NT2/D1 (cell line): Measurements from ENCODE around the gene DAAM1.

Source experiments
- DNase-seq: peaks from one replicate; pipeline ENCODE4 v3.0.0-alpha.2; 2011; ENCODE audit warnings: low read depth, low spot score
- H3K27me3 ChIP-seq: 2 replicates; pipeline ENCODE4 v1.6.0; 2011; ENCODE audit warnings: mild to moderate bottlenecking; ENCODE audit not compliant: insufficient read length, insufficient read depth
- H3K36me3 ChIP-seq: 2 replicates; pipeline ENCODE4 v1.6.1; 2011; ENCODE audit warnings: mild to moderate bottlenecking, low read length, mixed read lengths; ENCODE audit not compliant: insufficient read depth, insufficient read length
- H3K4me1 ChIP-seq: 2 replicates; pipeline ENCODE4 v1.5.1; 2011; ENCODE audit not compliant: insufficient read depth, insufficient read length
- H3K4me3 ChIP-seq: 2 replicates; pipeline ENCODE4 v1.5.1; 2011; ENCODE audit warnings: low read depth; ENCODE audit not compliant: insufficient read length
- H3K9ac ChIP-seq: 2 replicates; pipeline ENCODE4 v1.6.0; 2011; ENCODE audit warnings: low read depth; ENCODE audit not compliant: insufficient read length
- H3K9me3 ChIP-seq: 2 replicates; pipeline ENCODE4 v1.5.1; 2011; ENCODE audit warnings: mild to moderate bottlenecking, low read length; ENCODE audit not compliant: insufficient read depth
- SUZ12 ChIP-seq: IDR thresholded peaks from 2 replicates; pipeline ENCODE4 v1.6.1; 2011; ENCODE audit not compliant: insufficient read length, insufficient read depth; ENCODE audit errors: extremely low read depth
- YY1 ChIP-seq: IDR thresholded peaks from 2 replicates; pipeline ENCODE4 v1.6.1; 2011; ENCODE audit not compliant: insufficient read length, insufficient read depth
- ZNF274 ChIP-seq: IDR thresholded peaks from 2 replicates; pipeline ENCODE4 v1.6.1; 2011; ENCODE audit warnings: mild to moderate bottlenecking, low read depth, low read length

The DAAM1 gene

GRCh38 chr14:59254146-59254910 lies 65.9 kb downstream of the DAAM1 start:
- TF ChIP-seq YY1 (no peak), ZNF274 (no peak), SUZ12 (no peak)
- H3K27me3 ChIP-seq: no peaks in the 10 kb centered on the region
- H3K4me3 ChIP-seq: no peak overlapping the region
- no peaks in the 10 kb centered on the region for H3K36me3 ChIP-seq
- H3K9ac ChIP-seq: no peak overlapping the region
- H3K9me3 ChIP-seq: no peaks in the 10 kb centered on the region
- no peaks in the 10 kb centered on the region for H3K4me1 ChIP-seq
- DNase-seq: no peak

GRCh38 chr14:59254911-59255545 lies 66.6 kb downstream of the DAAM1 start:
- no peaks in the 10 kb centered on the region for H3K36me3 ChIP-seq
- DNase-seq: no peak
- no peaks in the 10 kb centered on the region for H3K27me3 ChIP-seq
- H3K4me1 ChIP-seq: no peaks in the 10 kb centered on the region
- TF ChIP-seq SUZ12: no peak
- H3K4me3 ChIP-seq: no peak overlapping the region
- H3K9ac ChIP-seq: no peak overlapping the region
- H3K9me3 ChIP-seq: no peaks in the 10 kb centered on the region

- H3K36me3 ChIP-seq: no peaks in the 10 kb centered on the region
- no peaks in the 10 kb centered on the region for H3K9me3 ChIP-seq
- no peak for DNase-seq
- H3K4me3 ChIP-seq: no peak overlapping the region
- TF ChIP-seq SUZ12 (no peak), ZNF274 (no peak), YY1 (no peak)
- H3K4me1 ChIP-seq: no peaks in the 10 kb centered on the region
- H3K27me3 ChIP-seq: no peaks in the 10 kb centered on the region
- H3K9ac ChIP-seq: no peak overlapping the region
Measured at GRCh38 chr14:59256331-59256730, 67.9 kb downstream of the DAAM1 start.

DNA sequence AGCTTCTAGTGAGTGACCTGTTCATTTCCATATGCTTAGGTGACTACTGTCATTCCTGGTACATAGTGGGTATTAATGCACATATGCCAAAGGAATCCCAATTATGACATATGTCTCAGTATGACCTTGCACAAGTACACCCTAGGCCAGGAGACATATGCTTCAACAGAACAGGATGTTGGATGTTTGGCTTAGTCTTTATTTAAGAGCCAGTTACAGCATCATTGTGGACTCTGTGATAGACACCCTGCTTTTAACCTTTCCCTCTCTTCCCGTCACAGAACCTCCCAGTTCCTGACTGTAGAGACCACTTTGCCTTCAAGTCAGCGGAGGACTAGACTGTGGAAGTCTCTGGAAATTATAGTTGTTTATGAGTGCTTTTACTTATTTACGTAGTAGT lies 72.9 kb downstream of the DAAM1 start:
- no peaks in the 10 kb centered on the region for H3K4me1 ChIP-seq
- DNase-seq: no peak
- H3K9me3 ChIP-seq: no peaks in the 10 kb centered on the region
- H3K4me3 ChIP-seq: no peak overlapping the region
- H3K36me3 ChIP-seq: peaks cover 10% of the 10 kb centered on the region
- no peak for TF ChIP-seq YY1
- TF ChIP-seq ZNF274: no peak
- no peak for TF ChIP-seq SUZ12
- no peak overlapping the region for H3K9ac ChIP-seq
- no peaks in the 10 kb centered on the region for H3K27me3 ChIP-seq

GRCh38 chr14:59262717-59263454 lies 74.4 kb downstream of the DAAM1 start:
- H3K4me3 ChIP-seq: no peak overlapping the region

DNA sequence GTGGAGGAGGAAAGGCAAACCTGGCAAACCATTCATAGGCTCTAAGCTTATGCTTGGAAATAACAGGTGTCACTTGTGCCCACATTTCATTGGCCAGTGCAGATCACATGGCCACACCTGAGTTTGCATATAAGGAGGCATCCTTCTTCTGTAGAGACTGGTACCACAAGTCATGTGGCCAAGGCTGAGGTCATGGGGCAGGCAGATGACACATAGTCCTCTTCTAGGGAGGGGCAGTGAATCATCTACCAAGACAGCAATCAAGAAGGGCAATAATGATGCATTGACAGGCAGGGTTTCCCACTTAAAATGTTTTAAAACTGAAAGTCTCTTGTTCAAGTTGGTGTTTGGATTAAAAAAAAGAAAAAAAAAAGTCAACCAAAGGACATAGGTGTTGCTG lies 77.3 kb downstream of the DAAM1 start:
- no peak for DNase-seq
- no peak overlapping the region for H3K9ac ChIP-seq
- TF ChIP-seq SUZ12: no peak
- no peak for TF ChIP-seq YY1
- TF ChIP-seq ZNF274: no peak
- H3K4me1 ChIP-seq: no peaks in the 10 kb centered on the region
- H3K27me3 ChIP-seq: no peaks in the 10 kb centered on the region
- no peaks in the 10 kb centered on the region for H3K9me3 ChIP-seq
- H3K4me3 ChIP-seq: no peak overlapping the region
- peaks cover 13% of the 10 kb centered on the region for H3K36me3 ChIP-seq

More at GRCh38 chr14:59262717-59263454, 74.4 kb downstream of the DAAM1 start:
- Histone ChIP-seq H3K9me3 (no peaks in the 10 kb centered on the region), H3K4me1 (no peaks in the 10 kb centered on the region), H3K27me3 (no peaks in the 10 kb centered on the region), H3K36me3 (peaks cover 13% of the 10 kb centered on the region), H3K9ac (no peak overlapping the region)
- TF ChIP-seq ZNF274 (no peak), SUZ12 (no peak), YY1 (no peak)
- no peak for DNase-seq

GRCh38 chr14:59267046-59267445 lies 78.6 kb downstream of the DAAM1 start:
- Histone ChIP-seq H3K27me3 (no peaks in the 10 kb centered on the region), H3K4me1 (no peaks in the 10 kb centered on the region), H3K4me3 (no peak overlapping the region), H3K9me3 (no peaks in the 10 kb centered on the region), H3K9ac (no peak overlapping the region), H3K36me3 (peaks cover 13% of the 10 kb centered on the region)
- TF ChIP-seq ZNF274: no peak
- TF ChIP-seq YY1: no peak
- no peak for TF ChIP-seq SUZ12
- DNase-seq: no peak
